Measurements from ENCODE around the gene ANLN.

- TF ChIP-seq POLR2A (IDR thresholded peaks at IDR 0.05; ENCODE audit: extremely low read depth, insufficient read length) (no peak), CTCF (IDR thresholded peaks at IDR 0.05; ENCODE audit: low read depth, low read length) (no peak), MAX (IDR thresholded peaks at IDR 0.05; ENCODE audit: low read depth, low read length) (no peak)
Measured at GRCh38 chr7:36430881-36431280, 41.2 kb downstream of the ANLN start.

All from NB4 (cell line).